Stimulated activated CD8-positive, alpha-beta memory T cell treated with anti-CD3 and anti-CD28 coated beads, Interleukin-4, amount 100 ng/mL, for 4 hours (primary cell): ENCODE measurements around the gene NYAP2.

ENCODE experiments used
- DNase-seq, 2 donors: peaks; one replicate each; pipeline ENCODE4 v3.0.0-alpha.2; 2020; ENCODE audit warnings: low read depth in 2 of 2, low spot score in 1 of 2

NYAP2 gene

DNA sequence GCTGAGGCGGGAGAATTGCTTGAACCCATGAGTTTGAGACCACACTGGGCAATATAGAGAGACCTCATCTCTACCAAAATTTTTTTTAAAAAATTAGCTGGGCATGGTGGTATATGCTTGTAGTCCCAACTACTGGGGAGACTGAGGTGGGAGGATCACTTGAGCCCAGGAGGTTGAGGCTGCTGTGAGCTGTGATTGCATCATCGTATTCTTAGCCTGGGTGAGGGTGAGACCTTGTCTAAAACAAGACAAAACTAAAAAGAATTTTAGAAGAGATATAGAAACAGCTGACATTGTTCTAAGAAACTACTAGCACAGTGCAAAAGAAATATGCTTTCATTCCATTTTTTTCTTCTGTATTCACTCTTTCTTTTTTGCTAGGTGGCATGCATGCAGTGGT, 298.4 kb downstream of the NYAP2 start:
- DNase-seq: no peak
